WTC11 (cell line): ENCODE measurements around the gene PRSS16. TPM values are rescaled to one million over a fixed set of nuclear protein-coding genes. Genes with fewer than 3 reads are reported as not detected.

Experiments
- ATAC-seq: fragments of 200-7000 bp; cut with Tn5 transposase; 2 replicates; pipeline ENCODE4 v1.10.0; 2021; ENCODE audit warnings: mild to moderate bottlenecking, moderate library complexity
- CTCF ChIA-PET: fragments of 300-600 bp; sonication (Branson Sonifier 250); formaldehyde crosslinking; loops from one replicate; lab custom pipeline; 2021; ENCODE audit warnings: antibody characterized with exemption; lab: Charles Lee
- POLR2A ChIA-PET: fragments of 350-600 bp; sonication (Branson Sonifier 250); formaldehyde crosslinking; loops from one replicate; lab custom pipeline; 2021; ENCODE audit warnings: antibody characterized with exemption; lab: Charles Lee
- DNase-seq: peaks from one replicate; pipeline ENCODE4 v3.0.0; 2021; ENCODE audit warnings: low spot score
- H3K27ac Mint-ChIP-seq: 2 replicates; pipeline ENCODE4 v1.8.0; 2021; ENCODE audit warnings: mixed read lengths
- H3K27me3 Mint-ChIP-seq: 2 replicates; pipeline ENCODE4 v1.8.0; 2021; ENCODE audit warnings: low read depth, mild to moderate bottlenecking, moderate library complexity, mixed read lengths
- H3K36me3 Mint-ChIP-seq: 2 replicates; pipeline ENCODE4 v1.8.0; 2021; ENCODE audit warnings: mixed read lengths
- H3K4me1 Mint-ChIP-seq: 2 replicates; pipeline ENCODE4 v1.8.0; 2022; ENCODE audit warnings: mixed read lengths
- H3K4me3 Mint-ChIP-seq: 2 replicates; pipeline ENCODE4 v1.8.0; 2021; ENCODE audit warnings: mild to moderate bottlenecking, moderate library complexity, mixed read lengths
- H3K9me3 Mint-ChIP-seq: 2 replicates; pipeline ENCODE4 v1.8.0; 2021; ENCODE audit warnings: mixed read lengths
- AFF4 ChIP-seq: sonication (generic); formaldehyde crosslinking; IDR thresholded peaks from 2 replicates; pipeline ENCODE4 v1.8.1; 2023; ENCODE audit warnings: mild to moderate bottlenecking, missing genetic modification reagents, borderline replicate concordance
- AR ChIP-seq: fragments of 250-450 bp; sonication (Bioruptor Pico); IDR thresholded peaks from 2 replicates; pipeline ENCODE4 v1.9.0; 2021; ENCODE audit warnings: mild to moderate bottlenecking
- ATF3 ChIP-seq: sonication (generic); formaldehyde crosslinking; conservative IDR thresholded peaks from 2 replicates; pipeline ENCODE4 v1.8.1; 2022; ENCODE audit warnings: mild to moderate bottlenecking, missing genetic modification reagents
- CTCF ChIP-seq: fragments of 200-600 bp; IDR thresholded peaks from 2 replicates; pipeline ENCODE4 v1.8.0; 2022; ENCODE audit warnings: antibody characterized with exemption
- E2F1 ChIP-seq: sonication (generic); formaldehyde crosslinking; IDR thresholded peaks from 2 replicates; pipeline ENCODE4 v1.8.0; 2022; ENCODE audit warnings: mild to moderate bottlenecking, missing genetic modification reagents
- E2F5 ChIP-seq: sonication (generic); formaldehyde crosslinking; IDR thresholded peaks from 2 replicates; pipeline ENCODE4 v1.8.1; 2022; ENCODE audit warnings: mild to moderate bottlenecking, moderate library complexity, missing genetic modification reagents
- ESRRA ChIP-seq: sonication (generic); formaldehyde crosslinking; IDR thresholded peaks from 2 replicates; pipeline ENCODE4 v1.8.1; 2022; ENCODE audit warnings: mild to moderate bottlenecking, missing genetic modification reagents, borderline replicate concordance
- GABPB1 ChIP-seq: sonication (generic); formaldehyde crosslinking; IDR thresholded peaks from 2 replicates; pipeline ENCODE4 v1.8.1; 2023; ENCODE audit warnings: mild to moderate bottlenecking, missing genetic modification reagents
- GRHL2 ChIP-seq: fragments of 250-450 bp; sonication (Bioruptor Pico); IDR thresholded peaks from 2 replicates; pipeline ENCODE4 v1.8.0; 2022; ENCODE audit warnings: mild to moderate bottlenecking, moderate library complexity; ENCODE audit not compliant: insufficient replicate concordance, severe bottlenecking
- HMGA2 ChIP-seq: fragments of 250-450 bp; sonication (Bioruptor Pico); IDR thresholded peaks from 2 replicates; pipeline ENCODE4 v1.4.0; 2021; ENCODE audit warnings: mild to moderate bottlenecking, moderate library complexity
- HMGXB4 ChIP-seq: sonication (generic); formaldehyde crosslinking; IDR thresholded peaks from 2 replicates; pipeline ENCODE4 v1.8.1; 2023; ENCODE audit warnings: mild to moderate bottlenecking, moderate library complexity, missing genetic modification reagents
- IRF1 ChIP-seq: sonication (generic); formaldehyde crosslinking; IDR thresholded peaks from 2 replicates; pipeline ENCODE4 v1.8.0; 2023; ENCODE audit warnings: missing genetic modification reagents
- NFYB ChIP-seq: sonication (generic); formaldehyde crosslinking; conservative IDR thresholded peaks from 2 replicates; pipeline ENCODE4 v1.8.0; 2022; ENCODE audit warnings: low read depth, missing genetic modification reagents
- NR3C1 ChIP-seq: sonication (generic); formaldehyde crosslinking; conservative IDR thresholded peaks from 2 replicates; pipeline ENCODE4 v1.8.1; 2023; ENCODE audit warnings: low read depth, mild to moderate bottlenecking, missing genetic modification reagents
- ZNF138 ChIP-seq: sonication (generic); formaldehyde crosslinking; conservative IDR thresholded peaks from 2 replicates; pipeline ENCODE4 v1.8.1; 2022; ENCODE audit warnings: mild to moderate bottlenecking, moderate library complexity, missing genetic modification reagents
- ZNF232 ChIP-seq: sonication (generic); formaldehyde crosslinking; IDR thresholded peaks from 2 replicates; pipeline ENCODE4 v1.8.0; 2022; ENCODE audit warnings: mild to moderate bottlenecking, missing genetic modification reagents
- ZNF281 ChIP-seq: sonication (generic); formaldehyde crosslinking; IDR thresholded peaks from 2 replicates; pipeline ENCODE4 v1.8.0; 2023; ENCODE audit warnings: mild to moderate bottlenecking, missing genetic modification reagents
- ZNF317 ChIP-seq: sonication (generic); formaldehyde crosslinking; IDR thresholded peaks from 2 replicates; pipeline ENCODE4 v1.8.1; 2023; ENCODE audit warnings: low read depth, mild to moderate bottlenecking, moderate library complexity, missing genetic modification reagents, borderline replicate concordance
- ZNF423 ChIP-seq: fragments of 250-450 bp; sonication (Bioruptor Pico); IDR thresholded peaks from 2 replicates; pipeline ENCODE4 v2.1.2; 2022; ENCODE audit warnings: mild to moderate bottlenecking, moderate library complexity
- total RNA-seq: library from RNA; stranded (reverse); gene quantifications from 3 replicates; pipeline ENCODE4 v1.2.3, GENCODE V29; 2021

The PRSS16 gene
- total RNA-seq, 1 experiment from 2014 or later, result 18.5 TPM

GRCh38 chr6:27260836-27261375 is 13.4 kb downstream of the PRSS16 start (continued):
- TF ChIP-seq ZNF281 (CRISPR knock-in tag), result no peak
- TF ChIP-seq HMGXB4 (CRISPR knock-in tag), result no peak
- no peak for TF ChIP-seq NR3C1
- TF ChIP-seq GRHL2 (CRISPR knock-in tag), result no peak
- TF ChIP-seq ESRRA (CRISPR knock-in tag), result no peak
- no peak for TF ChIP-seq ZNF423 (CRISPR knock-in tag)
- TF ChIP-seq E2F5 (CRISPR knock-in tag), result no peak

GRCh38 chr6:27263886-27264285 is 16.4 kb downstream of the PRSS16 start:
- Mint-ChIP-seq H3K36me3 (no peaks in the 10 kb centered on the region), H3K9me3 (no peaks in the 10 kb centered on the region), H3K4me3 (no peak overlapping the region), H3K27ac (no peak overlapping the region), H3K4me1 (peaks cover 14% of the 10 kb centered on the region), H3K27me3 (peaks cover 46% of the 10 kb centered on the region)
- DNase-seq, result no peak
- ATAC-seq, result no peak
- CTCF ChIA-PET, result no interaction called here
- POLR2A ChIA-PET, result no interaction called here
- TF ChIP-seq AR (CRISPR knock-in tag) (no peak), HMGA2 (CRISPR knock-in tag) (no peak), ATF3 (CRISPR knock-in tag) (no peak), CTCF (no peak), ZNF138 (CRISPR knock-in tag) (no peak), E2F1 (no peak), ZNF317 (CRISPR knock-in tag) (no peak), ZNF232 (CRISPR knock-in tag) (no peak), GABPB1 (CRISPR knock-in tag) (no peak), NFYB (no peak), AFF4 (CRISPR knock-in tag) (no peak), IRF1 (no peak)
